Adrenal gland (tissue), 12 donors: Measurements from ENCODE around the gene GDF10. TPM values are rescaled to one million over a fixed set of nuclear protein-coding genes. Genes with fewer than 3 reads are reported as not detected.

Experiments
- DNase-seq, 7 donors: peaks; one replicate each; pipeline ENCODE4 v3.0.0-alpha.2; 2019 to 2020
- H3K27ac ChIP-seq, 5 donors: fragments of 200-600 bp; sonication (generic) in 4 of 5; 1 replicate in 3 of 5; 2 replicates in 2 of 5; pipeline versions ENCODE4 v1.5.1 to v1.8.0; 2016 to 2020; ENCODE audit warnings: mild to moderate bottlenecking in 1 of 5
- H3K27me3 ChIP-seq: fragments of 200-600 bp; 2 replicates; pipeline ENCODE4 v1.8.0; 2021
- H3K36me3 ChIP-seq, 2 donors: fragments of 200-600 bp; replicated peaks in 1 of 2; 1 replicate in 1 of 2; 2 replicates in 1 of 2; pipeline versions ENCODE4 v1.5.1 to v1.8.0; 2018 to 2022
- H3K4me1 ChIP-seq, 2 donors: fragments of 200-600 bp; replicated peaks in 1 of 2; 1 replicate in 1 of 2; 2 replicates in 1 of 2; pipeline versions ENCODE4 v1.5.1 to v1.8.0; 2018 to 2021
- H3K4me3 ChIP-seq, 4 donors: fragments of 200-600 bp; sonication (generic) in 3 of 4; one replicate each; pipeline ENCODE4 v1.5.1; 2016 to 2018
- H3K9me3 ChIP-seq, 3 donors: fragments of 200-600 bp; sonication (generic) in 1 of 3; replicated peaks in 1 of 3; 1 replicate in 2 of 3; 2 replicates in 1 of 3; pipeline versions ENCODE4 v1.5.1 to v1.8.0; 2016 to 2021
- POLR2A ChIP-seq, 2 donors: fragments of 450-650 bp; IDR thresholded peaks; one replicate each; pipeline ENCODE4 v1.6.1; 2017; ENCODE audit warnings: antibody characterized with exemption in 2 of 2, mild to moderate bottlenecking in 2 of 2, moderate library complexity in 1 of 2
- WGBS, 4 donors: extraction: QIAGEN DNeasy Blood & Tissue Kit in 2 of 4; methylation state at CpG; one replicate each; pipeline versions ENCODE4 v1.1.5 to v1.1.7; 2013 to 2017; 5-methylcytosine and 5-hydroxymethylcytosine counted together
- intact Hi-C, 2 donors: fragments of 100-400 bp; cut with DNase I; formaldehyde crosslinking; loops; one replicate each; pipeline versions ENCODE4 v1.14.1 to v1.15.0; 2022 to 2023
- polyA plus RNA-seq, 3 donors: library from polyadenylated mRNA; stranded (reverse); fragments of 200-250 nt in 2 of 3; fragments of 350-450 nt in 1 of 3; fragmentation: Illumina TruSeq in 1 of 3; extraction: RNeasy Lipid Tissue Mini Kit (QIAGEN cat#74804) in 1 of 3; gene quantifications; one replicate each; pipeline ENCODE4 v1.2.3, GENCODE V29; 2013 to 2014
- total RNA-seq, 9 donors: library from RNA; depleted of rRNA in 4 of 9; stranded (reverse); fragments of >200 nt in 4 of 9; fragments of 120-200 nt in 1 of 9; fragmentation: NEBNext Ultra II Directional in 1 of 9; extraction: Animal tissue kit (Norgen Biotek cat#: 25700) in 1 of 9; gene quantifications; one replicate each; pipeline versions ENCODE4 v1.1.0 to v1.2.4, GENCODE V29; 2013 to 2023
- TF ChIP-seq, protein P1 (sequence below), 6 experiments: fragments of 450-650 bp in 4 of 6; fragments of 200-600 bp in 2 of 6; sonication (generic) in 1 of 6; IDR thresholded peaks; 1 replicate in 5 of 6; 2 replicates in 1 of 6; pipeline versions ENCODE4 v1.5.1 to v1.8.0; 2016 to 2021; ENCODE audit warnings: antibody characterized with exemption in 6 of 6, mild to moderate bottlenecking in 2 of 6, moderate library complexity in 1 of 6
- donor health status: healthy with polysubstance abuse.
- donor health status: Bipolar disorder and iron deficiency.
- donor health status: DM: yes; HTN: yes; CAD: no.
- donor health status: DM: no; HTN: no; CAD: no.
- donor health status: DM: no; HTN: no; CAD: no.
- donor health status: DM: yes; HTN: yes; CAD: no.

The GDF10 gene
- total and polyA plus RNA-seq, 12 donors: 0.06 to 8.5 (median 1.2) TPM; not detected in 1

DNA sequence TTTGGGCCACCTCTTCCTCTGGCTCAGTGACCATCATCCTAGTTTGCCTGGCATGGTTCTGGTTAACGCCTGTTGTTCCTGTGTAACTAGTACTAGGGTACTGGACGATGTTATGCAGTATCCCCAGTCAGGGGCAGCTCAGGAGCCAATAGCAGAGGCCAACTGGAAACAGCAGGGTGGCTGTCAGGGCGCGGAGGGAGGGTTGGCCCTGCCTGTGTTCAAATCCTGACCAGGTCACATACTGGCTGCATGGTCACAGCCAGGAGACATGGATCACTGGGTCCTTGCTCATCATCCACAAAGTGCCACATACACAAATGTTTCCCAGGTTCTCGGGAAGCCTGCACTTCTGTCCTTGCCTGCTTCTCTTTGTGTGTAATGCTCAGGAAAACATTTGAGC is 35.9 kb downstream of the GDF10 start:
- DNase-seq: no peak
- Histone ChIP-seq H3K27me3 (no peaks in the 10 kb centered on the region), H3K27ac (no peak overlapping the region), H3K4me3 (no peak overlapping the region), H3K9me3 (no peaks in the 10 kb centered on the region), H3K36me3 (no peaks in the 10 kb centered on the region), H3K4me1 (peaks cover 0 to 4% of the 10 kb centered on the region in 2 donors)
- intact Hi-C loops: no loop called here
- no peak for TF ChIP-seq POLR2A (IDR thresholded peaks at IDR 0.05)
- TF ChIP-seq, protein P1, sequence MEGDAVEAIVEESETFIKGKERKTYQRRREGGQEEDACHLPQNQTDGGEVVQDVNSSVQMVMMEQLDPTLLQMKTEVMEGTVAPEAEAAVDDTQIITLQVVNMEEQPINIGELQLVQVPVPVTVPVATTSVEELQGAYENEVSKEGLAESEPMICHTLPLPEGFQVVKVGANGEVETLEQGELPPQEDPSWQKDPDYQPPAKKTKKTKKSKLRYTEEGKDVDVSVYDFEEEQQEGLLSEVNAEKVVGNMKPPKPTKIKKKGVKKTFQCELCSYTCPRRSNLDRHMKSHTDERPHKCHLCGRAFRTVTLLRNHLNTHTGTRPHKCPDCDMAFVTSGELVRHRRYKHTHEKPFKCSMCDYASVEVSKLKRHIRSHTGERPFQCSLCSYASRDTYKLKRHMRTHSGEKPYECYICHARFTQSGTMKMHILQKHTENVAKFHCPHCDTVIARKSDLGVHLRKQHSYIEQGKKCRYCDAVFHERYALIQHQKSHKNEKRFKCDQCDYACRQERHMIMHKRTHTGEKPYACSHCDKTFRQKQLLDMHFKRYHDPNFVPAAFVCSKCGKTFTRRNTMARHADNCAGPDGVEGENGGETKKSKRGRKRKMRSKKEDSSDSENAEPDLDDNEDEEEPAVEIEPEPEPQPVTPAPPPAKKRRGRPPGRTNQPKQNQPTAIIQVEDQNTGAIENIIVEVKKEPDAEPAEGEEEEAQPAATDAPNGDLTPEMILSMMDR (IDR thresholded peaks at IDR 0.05): no peak
- 88 to 94% (median 90%) methylated on average over 4 to 5 of the region's 5 CpGs for WGBS, 4 donors

DNA sequence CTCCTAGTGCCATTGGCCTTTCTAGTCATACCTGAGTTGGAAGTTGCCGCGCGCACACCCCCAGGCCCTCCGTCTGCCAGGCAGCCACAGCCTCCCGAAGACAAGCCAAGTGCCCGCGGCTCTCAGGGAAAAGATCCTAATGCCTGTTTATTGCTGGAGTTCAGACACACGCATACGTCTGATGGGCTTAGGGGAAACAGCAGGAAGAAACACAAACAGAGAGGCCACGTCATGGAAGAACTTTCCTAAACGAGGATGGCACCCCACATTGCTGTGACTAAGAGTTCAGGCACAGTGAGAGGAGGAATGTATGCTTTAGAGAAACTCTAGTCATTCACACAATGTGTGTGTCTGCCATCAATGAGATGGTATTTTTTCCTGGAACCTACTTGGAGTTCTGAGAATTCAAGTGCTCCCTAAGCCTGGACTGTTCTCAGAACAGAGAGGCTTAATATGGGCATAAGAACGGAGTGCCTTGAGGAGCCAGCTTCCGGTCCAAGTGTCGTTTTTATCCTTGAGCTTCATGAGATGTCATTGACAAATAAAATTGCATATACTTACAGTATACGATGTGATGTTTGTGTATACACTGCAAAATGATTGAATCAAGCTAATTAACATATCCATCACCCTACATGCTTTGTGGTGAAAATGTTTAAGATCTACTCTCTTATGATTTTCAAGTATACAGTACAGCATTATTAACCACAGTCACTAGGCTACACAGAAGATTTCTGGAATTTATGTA is 36.6 kb downstream of the GDF10 start:
- Histone ChIP-seq H3K27ac (no peak overlapping the region), H3K4me1 (peaks cover 0 to 4% of the 10 kb centered on the region in 2 donors), H3K36me3 (no peaks in the 10 kb centered on the region), H3K27me3 (no peaks in the 10 kb centered on the region), H3K9me3 (no peaks in the 10 kb centered on the region), H3K4me3 (no peak overlapping the region)
- 79 to 92% (median 88%) methylated on average over 15 of the region's 15 CpGs for WGBS, 4 donors
- TF ChIP-seq, protein P1 (IDR thresholded peaks at IDR 0.05): no peak
- TF ChIP-seq POLR2A (IDR thresholded peaks at IDR 0.05): no peak
- DNase-seq: no peak
- intact Hi-C loops: no loop called here

DNA sequence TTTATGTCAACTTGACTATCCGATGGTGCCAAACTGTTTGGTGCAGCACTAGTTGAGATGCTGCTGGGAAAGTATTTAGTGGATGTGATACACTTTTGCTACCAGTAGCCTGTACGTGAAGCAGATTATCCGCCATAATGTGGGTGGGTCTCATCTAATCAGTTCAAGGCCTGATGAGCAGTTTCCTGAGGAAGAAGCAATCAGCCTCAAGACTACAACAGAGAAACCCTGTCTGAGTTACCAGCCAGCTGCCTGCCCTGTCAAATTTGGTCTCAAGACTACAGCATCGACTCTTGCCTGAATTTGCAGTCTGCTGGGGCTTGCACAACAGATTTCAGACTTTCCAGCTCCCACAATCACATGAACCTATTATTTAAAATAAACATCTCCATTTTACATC is 37.3 kb downstream of the GDF10 start:
- Histone ChIP-seq H3K27me3 (no peaks in the 10 kb centered on the region), H3K27ac (no peak overlapping the region), H3K4me3 (no peak overlapping the region), H3K4me1 (no peaks in the 10 kb centered on the region), H3K9me3 (no peaks in the 10 kb centered on the region), H3K36me3 (no peaks in the 10 kb centered on the region)
- WGBS, 4 donors: 76 to 92% (median 78%) methylated on average over 4 of the region's 4 CpGs
- intact Hi-C loops: no loop called here
- DNase-seq: no peak
- TF ChIP-seq, protein P1 (IDR thresholded peaks at IDR 0.05): no peak
- no peak for TF ChIP-seq POLR2A (IDR thresholded peaks at IDR 0.05)

DNA sequence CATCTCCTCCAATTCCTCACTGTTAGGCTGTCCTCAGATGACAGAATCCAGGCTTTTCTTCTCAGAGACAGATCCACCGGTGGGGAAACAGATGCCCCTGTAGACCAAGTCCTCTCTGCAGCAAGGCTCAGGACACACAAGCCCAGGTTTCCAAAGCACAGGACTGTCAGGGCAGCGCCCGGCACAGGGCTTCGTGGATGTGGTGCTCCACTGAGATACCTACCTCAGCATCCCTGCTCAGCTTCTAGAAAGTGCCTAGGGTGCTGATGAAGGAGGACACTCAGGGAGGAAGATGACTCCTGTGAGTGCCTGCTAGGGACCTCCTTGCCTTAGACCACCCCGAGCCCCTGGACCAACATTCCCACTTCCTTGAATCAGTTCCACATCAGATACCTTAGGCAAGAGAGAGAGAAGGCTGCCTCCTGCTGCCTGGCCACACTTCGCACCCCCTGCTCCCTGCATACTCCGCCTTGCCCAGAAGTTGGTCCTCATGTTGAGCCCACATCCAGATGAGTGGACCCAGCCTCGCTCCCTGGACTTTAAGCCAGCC is 39.3 kb downstream of the GDF10 start:
- intact Hi-C loops: no loop called here
- H3K36me3 ChIP-seq: no peaks in the 10 kb centered on the region
- no peak for DNase-seq
- no peak overlapping the region for H3K4me3 ChIP-seq
- TF ChIP-seq, protein P1 (IDR thresholded peaks at IDR 0.05): no peak
- TF ChIP-seq POLR2A (IDR thresholded peaks at IDR 0.05): no peak
- H3K27me3 ChIP-seq: no peaks in the 10 kb centered on the region
- no peaks in the 10 kb centered on the region for H3K9me3 ChIP-seq
- no peak overlapping the region for H3K27ac ChIP-seq
- 84 to 91% (median 89%) methylated on average over 7 to 8 of the region's 8 CpGs for WGBS, 4 donors
- no peaks in the 10 kb centered on the region for H3K4me1 ChIP-seq
